CD4-positive, alpha-beta T cell treated with Interleukin-6 for 4 hours (primary cell): ENCODE measurements around the gene GPC3.
"Not testable (repeated sequence)": the region's sequence is repeated elsewhere in the genome, so short reads cannot be mapped to it uniquely, and the experiment has no call there.

Experiments used
- DNase-seq: peaks from one replicate; pipeline ENCODE4 v3.0.0-alpha.2; 2020; ENCODE audit warnings: mixed read lengths

The GPC3 gene

DNA sequence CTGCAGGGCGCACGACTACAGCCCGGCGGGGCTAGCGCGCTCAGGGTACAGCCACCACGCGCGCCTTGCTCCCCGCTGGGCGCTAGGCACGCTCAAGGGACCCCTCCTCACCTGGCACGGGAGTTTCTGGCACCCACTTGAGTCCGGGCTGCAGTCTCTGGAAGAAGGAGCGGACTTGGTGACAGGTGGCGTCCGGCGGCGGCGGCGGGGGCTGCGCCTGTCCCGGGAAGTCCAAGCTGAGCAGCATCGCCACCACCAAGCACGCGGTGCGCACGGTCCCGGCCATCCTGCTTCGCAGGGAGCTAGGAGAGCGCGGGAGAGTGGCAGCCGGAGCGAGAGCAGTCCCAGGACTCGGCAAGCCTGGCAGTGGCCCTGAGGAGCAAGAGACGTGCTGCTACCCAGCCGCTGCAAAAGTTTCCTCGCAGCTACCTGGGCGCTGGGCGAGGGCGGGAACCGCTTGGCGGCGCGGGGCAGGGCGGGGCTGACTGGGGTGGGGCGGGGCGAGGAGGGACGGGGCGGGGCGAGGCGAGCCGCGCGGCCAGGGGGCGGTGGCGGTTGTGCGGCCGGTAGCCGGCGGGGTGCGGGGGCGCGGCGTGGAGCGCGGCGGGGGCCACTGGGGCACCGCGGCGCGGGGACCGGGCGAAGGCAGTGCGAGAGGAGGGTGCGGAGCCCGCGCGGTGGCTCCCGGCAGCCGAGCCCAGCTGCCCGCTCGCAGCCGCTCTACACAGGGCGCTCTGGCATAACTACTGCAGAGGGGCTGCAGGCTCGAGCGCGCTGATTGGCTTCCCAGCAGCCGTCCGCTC, at the start of gene GPC3:
TSS of gene GPC3 (minus strand) at position 431 of the 803 bp plus-strand sequence.
- DNase-seq: peak; percentile 54

- no peak for DNase-seq
These were observed 47.0 kb upstream of the GPC3 start for GRCh38 chrX:134032441-134032840.

- DNase-seq: peak; percentile 36
These were observed 41.3 kb upstream of the GPC3 start for GRCh38 chrX:134026565-134027311.

GRCh38 chrX:134025986-134026545, 40.7 kb upstream of the GPC3 start:
- DNase-seq: no peak

DNA sequence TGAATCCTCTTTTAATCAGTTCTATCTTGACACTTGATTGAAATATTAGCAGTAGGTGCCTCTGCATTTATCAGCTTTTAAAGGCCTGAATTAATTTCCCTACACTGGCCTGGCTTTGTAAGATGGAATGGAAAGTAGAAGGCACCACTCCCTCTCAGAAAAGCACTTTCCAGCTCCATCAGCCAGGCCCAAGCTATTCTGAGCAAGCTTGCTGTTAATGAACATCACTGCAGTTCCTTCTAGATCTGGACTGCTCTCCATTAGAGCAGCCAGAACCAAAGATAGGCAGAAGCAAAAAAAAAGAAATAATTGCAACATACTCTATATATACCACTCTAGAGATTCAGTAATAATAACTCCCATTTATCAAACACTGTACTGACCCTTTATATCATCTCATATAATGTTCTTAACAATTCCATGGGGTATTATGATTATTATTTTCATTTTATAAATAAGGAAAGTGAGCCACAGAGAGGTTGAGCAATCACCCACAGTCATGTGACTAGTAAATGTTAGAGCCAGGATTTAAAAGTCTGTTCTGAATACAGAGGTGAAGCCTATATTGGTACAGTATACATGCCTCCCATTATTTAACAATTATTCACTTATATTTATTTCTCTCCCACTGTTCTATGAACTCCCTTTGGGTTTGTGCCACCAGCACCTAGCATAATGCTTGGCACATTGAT, 39.4 kb upstream of the GPC3 start:
- no peak for DNase-seq

DNA sequence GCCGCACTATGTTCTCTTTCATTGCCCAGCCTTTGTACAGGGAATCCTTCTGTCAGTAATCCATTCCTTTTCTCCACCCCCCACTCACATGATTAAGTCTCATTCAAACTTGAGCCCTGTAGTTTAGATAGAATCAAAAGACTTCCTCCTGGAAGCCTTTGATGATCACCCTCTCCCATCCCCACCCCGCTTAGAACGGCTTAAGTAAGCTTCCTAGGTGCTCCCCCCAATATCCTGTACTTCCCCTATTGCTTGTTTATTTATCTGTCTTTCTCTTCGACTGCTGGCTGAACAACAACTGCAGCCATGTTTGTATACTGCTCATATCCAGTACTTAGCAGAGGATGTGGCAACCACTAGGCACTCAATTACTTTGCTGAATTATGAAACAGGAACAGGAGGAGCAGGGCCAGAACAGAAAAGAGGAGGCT, 38.5 kb upstream of the GPC3 start:
- no peak for DNase-seq

DNA sequence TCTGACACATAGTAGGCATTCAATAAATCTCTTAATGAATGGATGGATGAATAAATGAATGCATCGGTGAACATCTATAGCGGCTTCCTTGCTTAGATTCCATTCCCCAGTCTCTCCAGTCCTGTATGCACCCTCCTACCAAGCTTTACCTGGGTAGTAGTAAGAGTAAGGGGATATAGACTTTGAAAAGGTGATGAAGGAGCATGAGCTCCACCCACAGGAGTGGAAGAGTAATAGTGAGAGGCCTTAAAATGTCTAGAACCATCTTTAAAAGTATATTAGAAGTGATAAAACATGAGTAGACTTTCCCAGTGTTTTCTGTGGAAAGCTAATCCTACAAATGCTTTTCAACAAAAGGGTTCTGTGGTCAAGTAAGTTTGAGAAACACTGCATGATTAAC, 35.5 kb upstream of the GPC3 start:
- DNase-seq: no peak

DNA sequence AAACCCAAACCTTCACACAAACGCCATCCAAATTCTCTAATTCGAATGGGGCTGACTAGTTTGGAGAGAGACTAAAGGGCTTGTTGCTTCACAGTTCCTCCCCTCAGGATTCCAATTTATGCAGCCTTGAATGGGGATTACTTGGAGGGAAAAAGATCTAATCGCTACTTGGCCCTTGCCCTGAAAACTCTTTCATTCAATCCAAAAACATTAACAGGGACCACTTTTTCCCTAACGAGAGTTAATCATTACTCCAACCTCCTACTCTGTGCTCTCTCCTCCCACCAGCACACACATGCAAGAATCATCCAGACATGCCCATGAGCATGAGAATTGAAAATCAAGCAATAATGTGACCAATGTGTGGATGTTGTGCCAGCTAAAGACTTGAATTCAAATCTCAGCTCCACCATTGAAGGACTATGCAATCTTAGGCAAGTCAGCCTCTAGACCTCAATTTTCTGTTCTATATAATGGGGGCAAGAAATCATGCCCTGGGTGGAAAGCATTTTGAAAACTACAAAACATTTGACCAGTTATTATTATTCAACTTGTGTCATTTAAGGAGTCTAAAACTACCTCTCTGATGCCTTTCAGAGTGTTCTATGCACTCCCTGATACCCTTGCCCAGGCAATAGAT, 34.3 kb upstream of the GPC3 start:
- no peak for DNase-seq

DNA sequence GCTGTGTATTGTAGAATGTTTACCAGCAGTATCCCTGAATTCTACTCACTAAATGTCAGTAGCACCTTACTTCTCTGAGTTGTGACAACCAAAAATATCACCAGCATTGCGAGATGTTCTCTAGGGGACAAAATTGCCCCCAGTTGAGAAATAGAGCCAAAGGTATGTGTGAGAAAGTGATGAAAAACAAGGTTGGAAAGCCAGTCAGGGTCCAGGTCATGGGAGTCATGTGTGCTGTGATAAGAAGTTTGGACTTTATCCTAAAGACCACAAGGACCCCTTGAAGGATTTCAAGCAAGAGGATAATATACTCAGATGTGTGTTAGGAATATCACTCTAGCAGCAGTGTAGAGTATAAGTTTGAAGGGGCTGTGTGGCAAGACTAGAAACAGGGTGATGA, 30.9 kb upstream of the GPC3 start:
- DNase-seq: not testable (repeated sequence)

DNA sequence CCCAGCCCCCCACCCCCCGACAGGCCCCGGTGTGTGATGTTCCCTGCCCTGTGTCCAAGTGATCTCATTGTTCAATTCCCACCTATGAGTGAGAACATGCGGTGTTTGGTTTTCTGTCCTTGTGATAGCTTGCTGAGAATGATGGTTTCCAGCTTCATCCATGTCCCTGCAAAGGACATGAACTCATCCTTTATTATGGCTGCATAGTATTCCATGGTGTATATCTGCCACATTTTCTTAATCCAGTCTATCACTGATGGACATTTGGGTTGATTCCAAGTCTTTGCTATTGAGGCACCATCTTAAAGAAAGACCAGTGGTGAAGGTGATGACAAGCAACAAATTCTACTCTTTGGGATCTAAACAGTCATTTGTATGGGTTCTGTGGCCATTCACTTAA, 30.1 kb upstream of the GPC3 start:
- not testable (repeated sequence) for DNase-seq

- DNase-seq: no peak
These were observed 28.1 kb upstream of the GPC3 start for GRCh38 chrX:134013524-134013923.

DNA sequence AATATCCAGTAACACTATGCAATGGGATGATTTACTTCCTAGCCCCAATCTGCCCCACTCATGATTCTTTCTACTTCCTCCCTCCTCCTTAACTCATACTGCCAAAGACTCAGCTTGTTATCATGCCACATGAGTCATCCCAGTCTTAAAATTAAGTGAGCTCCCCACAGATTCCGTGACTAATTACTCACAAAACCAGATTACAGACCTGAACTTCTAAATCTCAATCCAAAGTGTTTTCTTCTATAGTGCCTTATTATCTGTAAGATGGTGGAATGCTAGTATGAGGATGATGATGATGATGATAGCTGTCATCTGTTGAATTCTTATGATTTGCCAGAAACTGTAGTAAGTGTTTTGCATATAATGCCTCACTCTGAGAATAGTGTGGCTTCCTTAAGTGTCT, 27.7 kb upstream of the GPC3 start:
- no peak for DNase-seq

GRCh38 chrX:134010690-134011089, 25.3 kb upstream of the GPC3 start:
- no peak for DNase-seq

GRCh38 chrX:134007716-134008115, 22.3 kb upstream of the GPC3 start:
- no peak for DNase-seq

DNA sequence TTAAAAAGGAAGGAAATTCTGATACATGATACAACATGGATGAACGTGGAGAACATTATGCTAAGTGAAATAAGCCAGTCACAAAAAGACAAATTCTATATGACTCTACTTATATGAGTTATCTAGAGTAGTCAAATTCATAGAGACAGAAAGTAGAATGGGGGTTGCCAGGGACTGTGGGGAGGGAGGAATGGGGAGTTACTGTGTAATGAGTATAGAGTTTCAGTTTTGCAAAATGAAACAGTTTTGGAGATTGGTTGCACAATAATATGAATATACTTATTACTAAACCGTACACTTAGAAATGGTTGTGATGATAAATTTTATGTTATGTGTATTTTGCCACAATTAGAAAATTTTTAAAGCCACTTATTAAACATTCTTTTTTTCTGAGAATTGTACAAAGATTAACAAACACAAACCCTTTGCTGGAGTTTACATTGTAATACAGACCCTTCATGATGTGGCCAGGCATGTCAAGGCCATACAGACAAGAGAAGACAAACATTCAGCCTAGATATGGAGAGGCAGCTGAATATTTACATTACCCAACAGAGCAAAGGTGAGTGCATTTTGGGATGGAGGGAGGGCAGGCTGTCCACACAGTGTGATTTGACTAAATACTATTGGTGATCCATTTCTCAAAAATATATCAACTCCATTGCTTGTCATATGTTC, 21.2 kb upstream of the GPC3 start:
- DNase-seq: no peak

GRCh38 chrX:134004084-134004483, 18.7 kb upstream of the GPC3 start:
- DNase-seq: no peak

DNA sequence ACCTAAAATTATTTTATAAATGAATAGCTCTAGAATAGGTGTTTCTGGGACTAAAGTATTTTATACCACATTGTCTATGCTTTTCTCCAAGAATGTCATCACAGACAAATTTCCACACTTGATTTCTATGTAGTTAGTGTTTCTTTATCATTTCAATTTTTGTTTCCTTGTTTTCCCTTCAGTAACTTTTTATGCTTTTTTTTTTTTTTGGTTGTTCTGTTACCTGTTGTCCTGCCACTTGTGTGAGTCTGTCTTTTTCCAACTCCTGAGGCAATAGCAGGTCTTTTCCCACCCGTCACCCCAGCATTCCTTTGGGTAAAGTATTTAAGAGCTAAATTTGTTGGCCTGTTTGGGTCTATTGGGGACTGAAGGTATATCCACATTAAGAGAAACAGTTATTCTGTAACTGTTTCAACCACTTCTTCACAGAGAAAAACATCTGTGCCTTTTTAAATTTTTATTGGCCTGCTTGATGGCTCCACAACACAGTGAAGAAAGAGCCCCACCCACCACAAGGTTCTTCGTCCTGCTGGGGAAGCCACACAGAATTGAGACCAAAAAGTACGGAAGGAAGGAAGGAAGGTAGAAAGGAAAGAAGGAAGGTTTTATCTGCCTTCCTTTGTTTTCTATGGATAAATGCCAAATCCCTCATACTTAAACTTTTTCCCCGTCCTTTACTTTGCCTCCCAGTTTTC, 17.7 kb upstream of the GPC3 start:
- DNase-seq: no peak

DNA sequence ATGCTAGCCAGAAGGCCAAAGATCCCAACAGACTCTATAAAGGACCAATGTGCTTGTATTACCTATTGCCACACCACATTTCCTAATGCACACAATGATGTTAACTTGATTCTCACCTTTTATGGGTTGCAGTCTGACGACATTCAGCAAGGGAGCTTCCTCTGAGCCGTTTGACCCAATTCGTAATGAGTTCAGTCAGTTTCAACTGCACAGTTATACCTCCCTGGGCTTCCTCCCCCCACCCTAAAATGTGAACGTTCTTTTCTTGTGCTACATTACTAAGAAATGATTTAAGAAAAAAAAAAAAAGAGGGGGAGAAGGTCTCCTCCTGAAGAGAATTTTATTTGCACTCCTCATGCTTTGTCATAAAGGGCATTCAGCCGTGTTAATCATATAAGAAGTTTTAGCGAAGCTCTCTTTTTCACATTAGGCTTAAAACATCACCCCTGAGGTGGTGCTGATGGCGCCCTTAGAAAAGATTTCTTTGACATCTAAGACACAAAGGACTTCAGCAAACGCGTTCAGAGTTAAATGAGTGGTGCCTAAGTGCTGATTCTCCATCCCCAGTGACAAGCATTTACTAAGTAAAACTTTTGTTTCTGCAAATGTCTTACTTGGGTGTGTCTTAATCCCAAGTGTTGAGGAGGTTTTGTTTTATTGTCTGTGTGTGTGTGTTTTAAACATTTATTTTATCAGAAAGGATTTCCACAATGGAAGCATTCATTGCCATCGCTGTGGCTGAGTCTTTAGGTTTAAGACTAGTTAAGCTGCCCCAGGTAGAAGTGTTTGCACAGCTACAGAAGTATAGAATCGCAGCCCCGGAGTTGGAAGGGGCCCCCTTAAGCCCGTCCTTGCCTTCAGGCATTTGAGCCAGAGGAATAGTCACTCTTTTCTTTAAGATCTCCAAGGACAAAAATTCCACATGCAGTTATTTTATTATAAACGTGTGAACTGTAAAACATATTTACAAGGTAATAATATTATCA, 15.2 kb upstream of the GPC3 start:
- DNase-seq: no peak

DNA sequence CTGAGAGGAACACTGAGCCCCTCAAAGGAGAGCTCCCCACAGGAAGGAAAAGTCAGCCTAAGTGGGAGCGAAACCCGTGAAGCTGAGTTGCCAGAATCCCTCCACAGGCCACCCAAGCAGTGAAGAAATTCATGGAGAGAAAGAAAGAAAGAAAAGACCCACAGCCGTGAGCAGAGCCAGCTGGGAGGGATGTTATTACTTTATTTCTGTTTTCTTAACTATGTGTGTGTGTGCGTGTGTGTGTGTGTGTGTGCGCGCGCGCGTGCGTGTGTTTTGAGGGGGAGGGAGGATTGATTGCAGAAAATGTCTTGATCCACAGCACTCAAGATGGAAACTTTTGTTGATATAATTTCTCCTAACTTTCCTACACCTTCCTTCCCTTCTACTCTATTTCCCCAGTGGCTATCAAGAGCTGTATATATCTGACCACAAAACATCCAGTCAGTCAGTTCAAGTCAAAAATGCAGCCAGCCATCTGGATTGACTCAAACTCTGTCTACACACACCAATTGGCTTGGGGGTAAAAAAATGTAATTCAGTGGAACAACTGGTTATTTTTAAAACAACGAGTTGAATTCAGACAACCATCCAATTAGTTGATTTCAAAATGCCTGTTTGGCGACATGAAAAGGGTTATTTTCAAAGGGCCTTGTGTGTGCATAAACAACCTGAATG, 13.8 kb upstream of the GPC3 start:
- DNase-seq: no peak

GRCh38 chrX:133995759-133996158, 10.4 kb upstream of the GPC3 start:
- no peak for DNase-seq
